ENCODE measurements around the gene YJEFN3.

Gene YJEFN3

GRCh38 chr19:19538061-19538784, 9.5 kb downstream of the YJEFN3 start, which contains the start of gene CILP2:
TSS of gene CILP2 (plus strand) at chr19:19538265. CDS start at chr19:19538350, 85 bp downstream.
- peaks cover 26% of the 10 kb centered on the region for H3K27me3 ChIP-seq (ENCODE audit: control insufficient read depth, insufficient read depth, low read length)
- no peaks in the 10 kb centered on the region for H3K9me3 ChIP-seq (ENCODE audit: control insufficient read depth, insufficient read depth, low read length)
- H3K4me3 ChIP-seq (ENCODE audit: low read depth, low read length), result peak within 1 kb of the TSS; percentile 60
- H3K4me1 ChIP-seq (ENCODE audit: control insufficient read depth, insufficient read depth, low read length), result no peaks in the 10 kb centered on the region
- no peaks in the 10 kb centered on the region for H3K36me3 ChIP-seq (ENCODE audit: control insufficient read depth, insufficient read depth, low read length)
- no peak within 1 kb of the TSS for H3K9ac ChIP-seq (ENCODE audit: low read depth, low read length)

GRCh38 chr19:19538785-19539166, 10.1 kb downstream of the YJEFN3 start:
- no peaks in the 10 kb centered on the region for H3K4me1 ChIP-seq (ENCODE audit: control insufficient read depth, insufficient read depth, low read length)
- no peak overlapping the region for H3K9ac ChIP-seq (ENCODE audit: low read depth, low read length)
- H3K27me3 ChIP-seq (ENCODE audit: control insufficient read depth, insufficient read depth, low read length), result peaks cover 26% of the 10 kb centered on the region
- H3K36me3 ChIP-seq (ENCODE audit: control insufficient read depth, insufficient read depth, low read length), result no peaks in the 10 kb centered on the region
- peak overlapping the region; percentile 60 for H3K4me3 ChIP-seq (ENCODE audit: low read depth, low read length)
- H3K9me3 ChIP-seq (ENCODE audit: control insufficient read depth, insufficient read depth, low read length), result no peaks in the 10 kb centered on the region

DNA sequence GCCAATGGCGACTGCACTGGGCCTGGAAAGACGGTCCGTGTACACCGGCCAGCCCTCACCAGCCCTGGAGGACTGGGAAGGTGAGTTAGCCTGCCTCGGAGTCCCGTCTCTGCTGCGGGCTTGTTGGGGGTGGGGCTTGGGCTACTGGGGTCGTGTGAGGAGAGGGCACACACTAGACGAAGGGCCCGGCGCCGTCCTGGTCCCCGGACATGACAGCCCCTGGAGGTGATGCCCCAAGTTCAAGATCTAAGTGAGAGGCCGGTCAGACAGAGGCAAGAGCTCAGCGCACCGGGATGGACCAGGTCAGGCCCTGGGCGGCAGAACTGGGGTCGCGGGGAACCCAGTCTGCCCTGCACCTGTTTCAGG, 11.0 kb downstream of the YJEFN3 start:
- Histone ChIP-seq H3K9ac (ENCODE audit: low read depth, low read length) (no peak overlapping the region), H3K9me3 (ENCODE audit: control insufficient read depth, insufficient read depth, low read length) (no peaks in the 10 kb centered on the region), H3K4me3 (ENCODE audit: low read depth, low read length) (peak overlapping the region; percentile 4), H3K27me3 (ENCODE audit: control insufficient read depth, insufficient read depth, low read length) (peaks cover 22% of the 10 kb centered on the region), H3K36me3 (ENCODE audit: control insufficient read depth, insufficient read depth, low read length) (no peaks in the 10 kb centered on the region), H3K4me1 (ENCODE audit: control insufficient read depth, insufficient read depth, low read length) (no peaks in the 10 kb centered on the region)

DNA sequence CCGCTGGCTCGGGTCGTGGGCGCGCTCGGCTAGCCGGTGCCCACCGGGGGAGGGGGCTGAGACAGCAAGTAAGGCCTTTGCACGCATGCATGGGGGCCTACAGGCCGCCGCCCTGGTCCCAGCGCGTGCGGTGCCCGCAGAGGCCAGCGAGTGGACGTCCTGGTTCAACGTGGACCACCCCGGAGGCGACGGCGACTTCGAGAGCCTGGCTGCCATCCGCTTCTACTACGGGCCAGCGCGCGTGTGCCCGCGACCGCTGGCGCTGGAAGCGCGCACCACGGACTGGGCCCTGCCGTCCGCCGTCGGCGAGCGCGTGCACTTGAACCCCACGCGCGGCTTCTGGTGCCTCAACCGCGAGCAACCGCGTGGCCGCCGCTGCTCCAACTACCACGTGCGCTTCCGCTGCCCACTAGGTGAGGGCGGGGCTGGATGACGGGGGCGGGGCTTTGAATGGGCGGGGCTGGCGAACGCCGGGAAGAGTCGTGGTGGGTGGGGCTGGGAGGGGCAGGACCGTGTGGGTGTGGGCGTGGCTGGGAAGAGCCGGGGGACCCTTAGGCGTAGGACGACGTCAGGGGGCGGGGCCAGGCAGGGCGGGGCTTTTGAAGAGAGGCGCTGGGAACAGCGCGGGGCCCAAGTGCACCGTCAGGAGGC, 11.5 kb downstream of the YJEFN3 start:
- Histone ChIP-seq H3K9me3 (ENCODE audit: control insufficient read depth, insufficient read depth, low read length) (no peaks in the 10 kb centered on the region), H3K27me3 (ENCODE audit: control insufficient read depth, insufficient read depth, low read length) (peaks cover 22% of the 10 kb centered on the region), H3K4me1 (ENCODE audit: control insufficient read depth, insufficient read depth, low read length) (no peaks in the 10 kb centered on the region), H3K4me3 (ENCODE audit: low read depth, low read length) (peak overlapping the region; percentile 71), H3K9ac (ENCODE audit: low read depth, low read length) (no peak overlapping the region), H3K36me3 (ENCODE audit: control insufficient read depth, insufficient read depth, low read length) (no peaks in the 10 kb centered on the region)

- no peak overlapping the region for H3K9ac ChIP-seq (ENCODE audit: low read depth, low read length)
- H3K27me3 ChIP-seq (ENCODE audit: control insufficient read depth, insufficient read depth, low read length), result peaks cover 22% of the 10 kb centered on the region
- peak overlapping the region; percentile 71 for H3K4me3 ChIP-seq (ENCODE audit: low read depth, low read length)
- H3K9me3 ChIP-seq (ENCODE audit: control insufficient read depth, insufficient read depth, low read length), result no peaks in the 10 kb centered on the region
- no peaks in the 10 kb centered on the region for H3K4me1 ChIP-seq (ENCODE audit: control insufficient read depth, insufficient read depth, low read length)
- no peaks in the 10 kb centered on the region for H3K36me3 ChIP-seq (ENCODE audit: control insufficient read depth, insufficient read depth, low read length)
Measured at GRCh38 chr19:19540715-19541515, 12.2 kb downstream of the YJEFN3 start.

DNA sequence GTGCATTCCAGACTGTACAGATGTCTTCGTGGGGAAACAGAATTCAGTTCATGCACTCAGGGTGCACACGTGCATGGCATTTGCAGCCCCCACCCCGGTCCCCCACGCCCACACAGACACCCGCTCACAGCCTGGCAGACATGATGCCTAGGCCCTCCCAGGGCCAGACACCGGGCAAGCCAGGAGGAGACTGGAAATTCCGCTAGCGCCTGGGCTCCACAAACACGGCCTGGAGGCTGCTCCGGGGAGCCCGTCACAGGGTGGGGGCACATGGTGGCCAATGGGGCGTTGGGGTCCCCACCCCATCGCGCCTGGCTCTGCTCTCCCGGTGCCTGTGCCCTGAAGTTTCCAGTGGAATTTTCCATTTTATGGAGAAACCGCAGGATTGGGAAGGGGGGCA, 12.9 kb downstream of the YJEFN3 start:
- Histone ChIP-seq H3K9ac (ENCODE audit: low read depth, low read length) (no peak overlapping the region), H3K36me3 (ENCODE audit: control insufficient read depth, insufficient read depth, low read length) (no peaks in the 10 kb centered on the region), H3K9me3 (ENCODE audit: control insufficient read depth, insufficient read depth, low read length) (no peaks in the 10 kb centered on the region), H3K4me1 (ENCODE audit: control insufficient read depth, insufficient read depth, low read length) (no peaks in the 10 kb centered on the region), H3K27me3 (ENCODE audit: control insufficient read depth, insufficient read depth, low read length) (peaks cover 22% of the 10 kb centered on the region), H3K4me3 (ENCODE audit: low read depth, low read length) (no peak overlapping the region)

DNA sequence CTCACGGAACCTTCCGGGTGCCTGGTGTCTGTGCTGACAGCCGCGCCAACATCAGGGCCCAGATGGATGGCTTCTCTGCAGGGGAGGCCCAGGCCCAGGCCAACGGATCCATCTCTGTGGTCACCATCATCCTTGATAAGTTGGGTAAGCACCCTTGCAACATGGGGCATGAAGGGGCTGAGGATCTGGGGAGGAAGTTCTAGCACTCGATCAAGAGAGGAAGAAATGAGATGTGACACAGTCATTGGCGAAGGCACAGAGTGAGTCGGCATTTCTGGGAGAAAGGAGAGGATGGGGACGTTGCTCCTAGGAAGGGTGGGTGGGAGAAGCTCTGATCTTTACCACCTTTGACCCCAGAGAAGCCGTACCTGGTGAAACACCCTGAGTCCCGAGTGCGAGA, 13.8 kb downstream of the YJEFN3 start:
- Histone ChIP-seq H3K4me1 (ENCODE audit: control insufficient read depth, insufficient read depth, low read length) (no peaks in the 10 kb centered on the region), H3K9ac (ENCODE audit: low read depth, low read length) (no peak overlapping the region), H3K36me3 (ENCODE audit: control insufficient read depth, insufficient read depth, low read length) (no peaks in the 10 kb centered on the region), H3K9me3 (ENCODE audit: control insufficient read depth, insufficient read depth, low read length) (no peaks in the 10 kb centered on the region), H3K27me3 (ENCODE audit: control insufficient read depth, insufficient read depth, low read length) (peaks cover 22% of the 10 kb centered on the region), H3K4me3 (ENCODE audit: low read depth, low read length) (no peak overlapping the region)

DNA sequence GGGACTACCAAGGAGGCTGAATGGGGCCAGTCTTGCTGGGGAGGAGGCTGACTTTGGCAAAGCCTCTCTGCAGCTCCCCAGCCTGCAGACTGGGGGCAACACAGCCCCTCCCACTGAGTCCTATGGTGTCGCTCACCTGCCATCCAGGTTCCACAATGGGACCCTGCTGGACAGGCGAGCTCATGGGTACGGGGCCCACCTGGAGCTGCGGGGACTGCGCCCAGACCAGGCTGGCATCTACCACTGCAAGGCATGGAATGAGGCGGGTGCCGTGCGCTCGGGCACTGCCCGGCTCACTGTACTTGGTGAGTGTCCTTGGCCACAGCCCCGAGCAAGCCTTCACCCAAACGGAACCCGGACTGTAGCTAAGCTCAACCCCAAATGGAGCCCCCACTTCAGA, 14.4 kb downstream of the YJEFN3 start:
- no peak overlapping the region for H3K9ac ChIP-seq (ENCODE audit: low read depth, low read length)
- no peak overlapping the region for H3K4me3 ChIP-seq (ENCODE audit: low read depth, low read length)
- H3K9me3 ChIP-seq (ENCODE audit: control insufficient read depth, insufficient read depth, low read length), result no peaks in the 10 kb centered on the region
- H3K36me3 ChIP-seq (ENCODE audit: control insufficient read depth, insufficient read depth, low read length), result no peaks in the 10 kb centered on the region
- H3K4me1 ChIP-seq (ENCODE audit: control insufficient read depth, insufficient read depth, low read length), result no peaks in the 10 kb centered on the region
- H3K27me3 ChIP-seq (ENCODE audit: control insufficient read depth, insufficient read depth, low read length), result peaks cover 17% of the 10 kb centered on the region

DNA sequence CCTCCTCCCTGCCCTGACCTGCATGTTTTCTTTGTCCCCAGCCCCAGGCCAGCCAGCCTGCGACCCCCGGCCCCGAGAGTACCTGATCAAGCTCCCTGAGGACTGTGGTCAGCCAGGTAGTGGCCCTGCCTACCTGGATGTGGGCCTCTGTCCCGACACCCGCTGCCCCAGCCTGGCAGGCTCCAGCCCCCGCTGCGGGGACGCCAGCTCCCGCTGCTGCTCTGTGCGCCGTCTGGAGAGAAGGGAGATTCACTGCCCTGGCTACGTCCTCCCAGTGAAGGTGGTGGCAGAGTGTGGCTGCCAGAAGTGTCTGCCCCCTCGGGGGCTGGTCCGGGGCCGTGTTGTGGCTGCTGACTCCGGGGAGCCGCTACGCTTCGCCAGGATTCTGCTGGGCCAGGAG, 14.9 kb downstream of the YJEFN3 start:
- Histone ChIP-seq H3K9me3 (ENCODE audit: control insufficient read depth, insufficient read depth, low read length) (no peaks in the 10 kb centered on the region), H3K4me3 (ENCODE audit: low read depth, low read length) (no peak overlapping the region), H3K4me1 (ENCODE audit: control insufficient read depth, insufficient read depth, low read length) (no peaks in the 10 kb centered on the region), H3K36me3 (ENCODE audit: control insufficient read depth, insufficient read depth, low read length) (no peaks in the 10 kb centered on the region), H3K27me3 (ENCODE audit: control insufficient read depth, insufficient read depth, low read length) (peaks cover 14% of the 10 kb centered on the region), H3K9ac (ENCODE audit: low read depth, low read length) (no peak overlapping the region)

DNA sequence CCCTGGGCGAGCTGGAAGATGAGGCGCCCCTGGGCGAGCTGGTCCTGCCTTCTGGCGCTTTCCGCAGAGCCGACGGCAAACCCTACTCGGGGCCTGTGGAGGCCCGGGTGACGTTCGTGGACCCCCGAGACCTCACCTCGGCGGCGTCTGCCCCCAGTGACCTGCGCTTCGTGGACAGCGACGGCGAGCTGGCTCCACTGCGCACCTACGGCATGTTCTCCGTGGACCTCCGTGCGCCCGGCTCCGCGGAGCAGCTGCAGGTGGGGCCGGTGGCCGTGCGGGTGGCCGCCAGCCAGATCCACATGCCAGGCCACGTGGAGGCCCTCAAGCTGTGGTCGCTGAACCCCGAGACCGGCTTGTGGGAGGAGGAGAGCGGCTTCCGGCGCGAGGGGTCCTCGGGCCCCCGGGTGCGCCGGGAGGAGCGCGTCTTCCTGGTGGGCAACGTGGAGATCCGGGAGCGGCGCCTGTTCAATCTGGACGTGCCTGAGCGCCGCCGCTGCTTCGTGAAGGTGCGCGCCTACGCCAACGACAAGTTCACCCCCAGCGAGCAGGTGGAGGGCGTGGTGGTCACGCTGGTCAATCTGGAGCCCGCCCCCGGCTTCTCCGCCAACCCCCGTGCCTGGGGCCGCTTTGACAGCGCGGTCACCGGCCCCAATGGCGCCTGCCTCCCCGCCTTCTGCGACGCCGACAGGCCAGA, 15.7 kb downstream of the YJEFN3 start:
- no peak overlapping the region for H3K4me3 ChIP-seq (ENCODE audit: low read depth, low read length)
- H3K36me3 ChIP-seq (ENCODE audit: control insufficient read depth, insufficient read depth, low read length), result no peaks in the 10 kb centered on the region
- no peak overlapping the region for H3K9ac ChIP-seq (ENCODE audit: low read depth, low read length)
- no peaks in the 10 kb centered on the region for H3K9me3 ChIP-seq (ENCODE audit: control insufficient read depth, insufficient read depth, low read length)
- H3K4me1 ChIP-seq (ENCODE audit: control insufficient read depth, insufficient read depth, low read length), result no peaks in the 10 kb centered on the region
- H3K27me3 ChIP-seq (ENCODE audit: control insufficient read depth, insufficient read depth, low read length), result peaks cover 8% of the 10 kb centered on the region

DNA sequence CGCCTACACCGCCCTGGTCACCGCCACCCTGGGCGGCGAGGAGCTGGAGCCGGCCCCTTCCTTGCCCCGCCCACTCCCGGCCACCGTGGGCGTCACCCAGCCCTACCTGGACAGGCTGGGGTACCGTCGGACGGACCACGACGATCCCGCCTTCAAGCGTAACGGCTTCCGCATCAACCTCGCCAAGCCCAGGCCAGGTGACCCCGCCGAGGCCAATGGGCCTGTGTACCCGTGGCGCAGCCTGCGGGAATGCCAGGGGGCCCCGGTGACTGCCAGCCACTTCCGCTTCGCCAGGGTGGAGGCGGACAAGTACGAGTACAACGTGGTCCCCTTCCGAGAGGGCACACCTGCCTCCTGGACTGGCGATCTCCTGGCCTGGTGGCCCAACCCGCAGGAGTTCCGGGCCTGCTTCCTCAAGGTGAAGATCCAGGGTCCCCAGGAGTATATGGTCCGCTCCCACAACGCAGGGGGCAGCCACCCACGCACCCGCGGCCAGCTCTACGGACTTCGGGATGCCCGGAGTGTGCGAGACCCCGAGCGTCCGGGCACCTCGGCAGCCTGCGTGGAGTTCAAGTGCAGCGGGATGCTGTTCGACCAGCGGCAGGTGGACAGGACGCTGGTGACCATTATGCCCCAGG, 16.4 kb downstream of the YJEFN3 start:
- no peak overlapping the region for H3K4me3 ChIP-seq (ENCODE audit: low read depth, low read length)
- H3K4me1 ChIP-seq (ENCODE audit: control insufficient read depth, insufficient read depth, low read length), result no peaks in the 10 kb centered on the region
- H3K9me3 ChIP-seq (ENCODE audit: control insufficient read depth, insufficient read depth, low read length), result no peaks in the 10 kb centered on the region
- H3K27me3 ChIP-seq (ENCODE audit: control insufficient read depth, insufficient read depth, low read length), result peaks cover 1% of the 10 kb centered on the region
- no peak overlapping the region for H3K9ac ChIP-seq (ENCODE audit: low read depth, low read length)
- H3K36me3 ChIP-seq (ENCODE audit: control insufficient read depth, insufficient read depth, low read length), result no peaks in the 10 kb centered on the region
